Muscle of back (tissue), 10 donors: ENCODE data around the gene THBD. TPM values are rescaled to one million over a fixed set of nuclear protein-coding genes. Genes with fewer than 3 reads are reported as not detected.

Experiments
- polyA plus RNA-seq, 10 donors: library from polyadenylated mRNA; unstranded; fragments of 120-200 nt; gene quantifications; one replicate each; pipeline ENCODE4 v1.2.1, GENCODE V29; 2013; ENCODE audit not compliant: insufficient read length in 10 of 10

THBD gene
- polyA plus RNA-seq, 10 donors, result 5.7 to 13.2 (median 8.8) TPM

Other genes starting within 250 kb of the THBD start
- not detected for gene SSTR4, start 14.4 kb downstream of the THBD start, polyA plus RNA-seq
- 10 to 100 TPM; 48.0 to 81.1 (median 63.6) TPM for gene CD93, start 36.7 kb upstream of the THBD start, polyA plus RNA-seq